GM12872 (cell line): ENCODE data around the gene SCUBE3.

Experiments
- CTCF ChIP-seq: IDR thresholded peaks from 3 replicates; pipeline ENCODE4 v1.5.1; 2011; ENCODE audit warnings: low read depth, mild to moderate bottlenecking, low read length, moderate library complexity; ENCODE audit not compliant: insufficient read depth

The SCUBE3 gene

GRCh38 chr6:35213824-35214756 lies at the start of gene SCUBE3:
SCUBE3 (plus strand) TSS chr6:35213956; CDS start chr6:35214419, 463 bp downstream.
- no peak for TF ChIP-seq CTCF

GRCh38 chr6:35164277-35164676 lies 49.5 kb upstream of the SCUBE3 start:
- no peak for TF ChIP-seq CTCF

GRCh38 chr6:35164868-35165267 lies 48.9 kb upstream of the SCUBE3 start:
- no peak for TF ChIP-seq CTCF

- no peak for TF ChIP-seq CTCF
Observed at GRCh38 chr6:35165630-35166071, 48.1 kb upstream of the SCUBE3 start.

- no peak for TF ChIP-seq CTCF
Observed at GRCh38 chr6:35166116-35166515, 47.6 kb upstream of the SCUBE3 start.

GRCh38 chr6:35166520-35166919 lies 47.2 kb upstream of the SCUBE3 start:
- TF ChIP-seq CTCF = no peak

GRCh38 chr6:35167505-35167904 lies 46.3 kb upstream of the SCUBE3 start:
- TF ChIP-seq CTCF = no peak
